H1 (cell line): ENCODE data around the gene ASPHD2. TPM values are rescaled to one million over a fixed set of nuclear protein-coding genes. Genes with fewer than 3 reads are reported as not detected.

Experiments used
- CTCF ChIA-PET: fragments of 300-600 bp; sonication (Branson Sonifier 250); formaldehyde crosslinking; loops from one replicate; lab custom pipeline; 2021; ENCODE audit not compliant: partially characterized antibody; lab: Charles Lee
- POLR2A ChIA-PET: fragments of 300-600 bp; sonication (Branson Sonifier 250); formaldehyde crosslinking; loops from one replicate; lab custom pipeline; 2021; ENCODE audit warnings: inconsistent platforms; ENCODE audit not compliant: partially characterized antibody; lab: Charles Lee
- DNase-seq, 2 experiments: peaks; one replicate each; pipeline versions ENCODE4 v3.0.0 to v3.0.0-alpha.2; 2010 to 2022; ENCODE audit warnings: low spot score in 2 of 2, low read depth in 1 of 2, mixed read lengths in 1 of 2
- FAIRE-seq: peaks from 2 replicates; lab custom pipeline; 2011; peaks lifted over from hg19 to GRCh38; lab: Jason Lieb, UNC
- H2AFZ ChIP-seq: 2 replicates; pipeline ENCODE4 v1.8.1; 2012; ENCODE audit warnings: low read length, inconsistent platforms
- H2AK5ac ChIP-seq: 2 replicates; pipeline ENCODE4 v1.6.1; 2013; ENCODE audit warnings: low read depth, low read length
- H2BK120ac ChIP-seq: replicated peaks from 2 replicates; pipeline ENCODE3; 2013; ENCODE audit warnings: low read depth, low read length, inconsistent platforms
- H2BK12ac ChIP-seq: 2 replicates; pipeline ENCODE4 v1.6.1; 2013; ENCODE audit warnings: low read depth, low read length
- H2BK15ac ChIP-seq: 2 replicates; pipeline ENCODE4 v1.6.1; 2013; ENCODE audit warnings: low read length
- H2BK20ac ChIP-seq: 2 replicates; pipeline ENCODE4 v1.6.1; 2013; ENCODE audit warnings: low read length
- H2BK5ac ChIP-seq: 2 replicates; pipeline ENCODE4 v1.6.1; 2013; ENCODE audit warnings: low read depth, low read length
- H3K14ac ChIP-seq: 2 replicates; pipeline ENCODE4 v1.6.1; 2013; ENCODE audit warnings: inconsistent platforms; ENCODE audit not compliant: insufficient read length
- H3K18ac ChIP-seq: 2 replicates; pipeline ENCODE4 v1.6.1; 2013; ENCODE audit warnings: low read length; ENCODE audit errors: extremely low read depth
- H3K23ac ChIP-seq: 2 replicates; pipeline ENCODE4 v1.6.1; 2013; ENCODE audit warnings: inconsistent platforms; ENCODE audit not compliant: insufficient read length
- H3K23me2 ChIP-seq: 2 replicates; pipeline ENCODE4 v1.6.1; 2013; ENCODE audit warnings: low read depth, low read length
- H3K27ac ChIP-seq: 2 replicates; pipeline ENCODE4 v1.6.1; 2011; ENCODE audit warnings: low read depth, low read length, inconsistent platforms
- H3K27me3 ChIP-seq, 4 experiments: replicated peaks in 1 of 4; 1 replicate in 1 of 4; 2 replicates in 3 of 4; pipeline versions ENCODE4 v1.6.1 to v1.8.1; 2011 to 2013; ENCODE audit warnings: low read length in 3 of 4, mild to moderate bottlenecking in 3 of 4, inconsistent platforms in 2 of 4, mixed read lengths in 2 of 4, moderate library complexity in 1 of 4; ENCODE audit not compliant: control insufficient read depth in 3 of 4, insufficient read depth in 3 of 4; ENCODE audit errors: extremely low read depth in 1 of 4
- H3K36me3 ChIP-seq, 4 experiments: 2 replicates each; pipeline versions ENCODE4 v1.6.1 to v1.8.1; 2011 to 2013; ENCODE audit warnings: mild to moderate bottlenecking in 4 of 4, low read length in 3 of 4, moderate library complexity in 2 of 4, control low read depth in 1 of 4, inconsistent platforms in 1 of 4; ENCODE audit not compliant: insufficient read depth in 4 of 4, control insufficient read depth in 2 of 4
- H3K4ac ChIP-seq: replicated peaks from 2 replicates; pipeline ENCODE3; 2013; ENCODE audit warnings: low read length, low read depth, mixed read lengths, inconsistent platforms; ENCODE audit not compliant: insufficient read length
- H3K4me1 ChIP-seq, 4 experiments: replicated peaks in 1 of 4; 1 replicate in 1 of 4; 2 replicates in 3 of 4; pipeline versions ENCODE4 v1.6.1 to v1.8.1; 2011 to 2013; ENCODE audit warnings: low read length in 3 of 4, inconsistent platforms in 2 of 4, mixed read lengths in 1 of 4; ENCODE audit not compliant: insufficient read depth in 4 of 4, control insufficient read depth in 3 of 4
- H3K4me2 ChIP-seq, 2 experiments: 2 replicates each; pipeline versions ENCODE4 v1.6.1 to v1.8.1; 2011 to 2013; ENCODE audit warnings: low read depth in 2 of 2, low read length in 2 of 2, control low read depth in 1 of 2, inconsistent platforms in 1 of 2, mild to moderate bottlenecking in 1 of 2; ENCODE audit not compliant: insufficient read depth in 1 of 2
- H3K4me3 ChIP-seq, 4 experiments: fragments of 200-600, 300-600 bp in 1 of 4; sonication (generic), shearing (Covaris generic), sonication (Bioruptor Twin) in 1 of 4; 2 replicates each; pipeline versions ENCODE4 v1.5.1 to v1.8.1; 2011 to 2016; ENCODE audit warnings: low read length in 4 of 4, low read depth in 3 of 4, control low read depth in 2 of 4, inconsistent platforms in 2 of 4, mild to moderate bottlenecking in 2 of 4, mixed read lengths in 1 of 4, moderate library complexity in 1 of 4; ENCODE audit not compliant: insufficient read depth in 2 of 4; ENCODE audit errors: extremely low read depth in 1 of 4
- H3K56ac ChIP-seq: replicated peaks from 2 replicates; pipeline ENCODE3; 2013; ENCODE audit warnings: low read depth, mild to moderate bottlenecking, mixed read lengths, low read length, inconsistent platforms; ENCODE audit not compliant: insufficient read length
- H3K79me1 ChIP-seq: 2 replicates; pipeline ENCODE4 v1.6.1; 2013; ENCODE audit warnings: low read depth, low read length, control low read depth
- H3K79me2 ChIP-seq, 2 experiments: 2 replicates each; pipeline versions ENCODE4 v1.6.1 to v1.8.1; 2012 to 2013; ENCODE audit warnings: low read length in 2 of 2, mild to moderate bottlenecking in 2 of 2, inconsistent platforms in 1 of 2; ENCODE audit not compliant: insufficient read depth in 2 of 2, control insufficient read depth in 1 of 2
- H3K9ac ChIP-seq, 4 experiments: replicated peaks in 1 of 4; 1 replicate in 1 of 4; 2 replicates in 3 of 4; pipeline versions ENCODE4 v1.6.1 to v1.8.1; 2011 to 2013; ENCODE audit warnings: low read depth in 3 of 4, low read length in 3 of 4, control low read depth in 2 of 4, mild to moderate bottlenecking in 2 of 4, moderate library complexity in 2 of 4, inconsistent platforms in 1 of 4; ENCODE audit errors: extremely low read depth in 1 of 4
- H3K9me3 ChIP-seq, 2 experiments: 2 replicates each; pipeline versions ENCODE4 v1.6.1 to v1.8.1; 2012 to 2013; ENCODE audit warnings: mild to moderate bottlenecking in 2 of 2, moderate library complexity in 2 of 2, control low read depth in 1 of 2, inconsistent platforms in 1 of 2, low read depth in 1 of 2, low read length in 1 of 2, mixed read lengths in 1 of 2; ENCODE audit not compliant: insufficient read depth in 2 of 2
- H4K20me1 ChIP-seq, 2 experiments: replicated peaks in 1 of 2; 2 replicates each; pipeline versions ENCODE3 to v1.8.1; 2011 to 2013; ENCODE audit warnings: inconsistent platforms in 2 of 2, low read length in 2 of 2, mild to moderate bottlenecking in 1 of 2; ENCODE audit not compliant: insufficient read depth in 2 of 2, control insufficient read depth in 1 of 2
- H4K5ac ChIP-seq: 2 replicates; pipeline ENCODE4 v1.6.1; 2013; ENCODE audit warnings: low read length, low read depth, mixed read lengths, inconsistent platforms; ENCODE audit not compliant: insufficient read length
- H4K8ac ChIP-seq: 2 replicates; pipeline ENCODE4 v1.8.0; 2013; ENCODE audit warnings: mild to moderate bottlenecking, moderate library complexity, low read length, inconsistent platforms; ENCODE audit not compliant: insufficient read depth; ENCODE audit errors: extremely low read depth
- H4K91ac ChIP-seq: replicated peaks from 2 replicates; pipeline ENCODE3; 2013; ENCODE audit warnings: low read length, mixed read lengths, inconsistent platforms; ENCODE audit not compliant: insufficient read length
- CBX8 ChIP-seq: fragments of 300-800, 300-1000 bp; sonication (generic); IDR thresholded peaks from 2 replicates; pipeline ENCODE4 v1.7.1; 2016; ENCODE audit warnings: low read depth, low read length, borderline replicate concordance
- CHD1 ChIP-seq: IDR thresholded peaks from 2 replicates; pipeline ENCODE4 v1.6.1; 2012; ENCODE audit warnings: low read depth, low read length, improper control_type of control experiment
- CREB1 ChIP-seq: IDR thresholded peaks from 2 replicates; pipeline ENCODE4 v1.6.1; 2012; ENCODE audit warnings: inconsistent platforms
- FOSL1 ChIP-seq: IDR thresholded peaks from 2 replicates; pipeline ENCODE4 v1.6.1; 2011; ENCODE audit warnings: mild to moderate bottlenecking, low read depth, low read length, moderate library complexity; ENCODE audit not compliant: insufficient read depth
- GABPA ChIP-seq: IDR thresholded peaks from 2 replicates; pipeline ENCODE4 v1.6.1; 2011; ENCODE audit warnings: mild to moderate bottlenecking, low read length, moderate library complexity, borderline replicate concordance; ENCODE audit not compliant: insufficient read depth
- HDAC2 ChIP-seq, 2 experiments: fragments of 300-600 bp in 1 of 2; sonication (generic) in 1 of 2; IDR thresholded peaks; 2 replicates each; pipeline ENCODE4 v1.6.1; 2011 to 2012; ENCODE audit warnings: low read depth in 2 of 2, low read length in 2 of 2, mild to moderate bottlenecking in 2 of 2, moderate library complexity in 2 of 2, borderline replicate concordance in 1 of 2, inconsistent platforms in 1 of 2
- KDM1A ChIP-seq: fragments of 200-600, 300-600 bp; sonication (generic); IDR thresholded peaks from 2 replicates; pipeline ENCODE4 v1.7.1; 2016; ENCODE audit warnings: mild to moderate bottlenecking, low read length, borderline replicate concordance
- MAFK ChIP-seq: IDR thresholded peaks from 2 replicates; pipeline ENCODE4 v1.6.1; 2012; ENCODE audit warnings: low read depth, mild to moderate bottlenecking, improper control_type of control experiment, low read length
- POU5F1 ChIP-seq: IDR thresholded peaks from 2 replicates; pipeline ENCODE4 v1.6.1; 2011; ENCODE audit warnings: low read depth, mild to moderate bottlenecking, low read length, moderate library complexity
- RAD21 ChIP-seq, 2 experiments: IDR thresholded peaks in 1 of 2; conservative IDR thresholded peaks in 1 of 2; 2 replicates each; pipeline ENCODE4 v1.6.1; 2011; ENCODE audit warnings: low read depth in 2 of 2, low read length in 2 of 2, improper control_type of control experiment in 1 of 2, inconsistent platforms in 1 of 2, mild to moderate bottlenecking in 1 of 2, moderate library complexity in 1 of 2
- SIRT6 ChIP-seq: IDR thresholded peaks from one replicate; pipeline ENCODE4 v1.7.1; 2012; ENCODE audit warnings: low read length, inconsistent platforms
- SIX5 ChIP-seq: IDR thresholded peaks from 2 replicates; pipeline ENCODE4 v1.6.1; 2011; ENCODE audit warnings: mild to moderate bottlenecking, low read depth, low read length
- TAF1 ChIP-seq: IDR thresholded peaks from 2 replicates; pipeline ENCODE4 v1.6.1; 2011; ENCODE audit warnings: mild to moderate bottlenecking, low read depth, low read length
- WGBS, 2 experiments: shearing (Covaris generic) in 1 of 2; methylation state at CpG; one replicate each; pipeline versions ENCODE4 v1.1.6 to v1.1.7; 2013 to 2015; ENCODE audit warnings: low lambda C conversion rate in 2 of 2, mixed read lengths in 2 of 2, inconsistent platforms in 1 of 2, low coverage in 1 of 2, missing lambda C conversion rate in 1 of 2; ENCODE audit not compliant: insufficient replicate concordance in 2 of 2, insufficient coverage in 1 of 2, insufficient read length in 1 of 2; ENCODE audit errors: extremely low coverage in 1 of 2, missing lambda C conversion rate in 1 of 2; 5-methylcytosine and 5-hydroxymethylcytosine counted together
- polyA plus RNA-seq, 7 experiments: library from polyadenylated mRNA; depleted of rRNA in 3 of 7; stranded (reverse) in 5 of 7; unstranded in 2 of 7; fragments of >200 nt in 5 of 7; fragments of 200-250 nt in 2 of 7; gene quantifications; 1 replicate in 5 of 7; 2 replicates in 1 of 7; 4 replicates in 1 of 7; pipeline versions ENCODE4 v1.2.1 to v1.2.3, GENCODE V29; 2011 to 2013; ENCODE audit warnings: missing spikeins in 2 of 7, mixed read lengths in 2 of 7
- total RNA-seq: library from RNA; stranded (reverse); fragmentation: NEBNext Ultra II Directional; extraction: Animal tissue kit (Norgen Biotek cat#: 25700); gene quantifications from 2 replicates; pipeline ENCODE4 v1.2.1, GENCODE V29; 2021

ASPHD2 gene
- total and polyA plus RNA-seq, 2 of the 8 experiments (the other 6 are each of a cell fraction or from before 2014, with no cell fraction given): 7.2 to 11.0 TPM

DNA sequence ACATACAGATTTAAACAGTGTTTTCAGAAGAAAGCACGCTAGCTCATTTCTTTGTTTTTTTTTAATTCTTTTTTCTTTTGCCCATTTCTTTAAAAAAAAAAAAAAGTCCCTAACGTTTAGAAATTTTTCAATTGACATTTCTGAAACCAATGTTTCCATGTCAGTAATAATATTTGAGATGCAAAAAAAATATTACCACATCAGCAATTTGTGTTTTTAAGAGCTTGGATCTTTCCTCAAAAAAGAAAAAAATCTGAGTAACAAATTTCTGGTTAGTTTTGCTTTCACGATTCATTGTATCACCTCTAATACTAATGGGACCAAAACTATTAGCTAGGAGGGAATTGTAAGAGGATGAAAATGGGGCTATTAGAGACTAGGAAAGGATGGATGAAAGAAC lies 39.9 kb upstream of the ASPHD2 start:
- 71% methylated on average over 3 of the region's 3 CpGs; no CpG with 5 or more reads in 1 of the 2 experiments for WGBS, 2 experiments
- Histone ChIP-seq H3K4me2 (no peak overlapping the region), H3K36me3 (no peaks in the 10 kb centered on the region), H3K23ac (no peak overlapping the region), H4K5ac (no peak overlapping the region), H3K79me1 (no peaks in the 10 kb centered on the region), H3K4me3 (no peak overlapping the region), H3K23me2 (no peaks in the 10 kb centered on the region), H2BK120ac (no peak overlapping the region), H3K9ac (no peak overlapping the region), H4K91ac (no peak overlapping the region), H3K4me1 (peaks cover 0 to 5% (median 0%) of the 10 kb centered on the region in 4 experiments; a peak in 2 of 7 replicates), H2BK15ac (no peak overlapping the region), H3K27ac (no peak overlapping the region), H3K79me2 (no peaks in the 10 kb centered on the region), H3K4ac (no peak overlapping the region), H2BK5ac (no peak overlapping the region), H3K14ac (no peak overlapping the region), H2AK5ac (no peak overlapping the region), H4K20me1 (no peaks in the 10 kb centered on the region), H3K18ac (no peak overlapping the region), H4K8ac (no peak overlapping the region), H2BK12ac (no peak overlapping the region), H3K56ac (no peak overlapping the region), H3K9me3 (no peaks in the 10 kb centered on the region), H2AFZ (no peak overlapping the region), H3K27me3 (no peaks in the 10 kb centered on the region), H2BK20ac (no peak overlapping the region)
- CTCF ChIA-PET: interaction anchor here (0.6 to 2.3 kb wide), 7 partner anchors 9 to 625 kb away, joined by 3 to 11 read pairs (median 4); no protein-coding TSS in a partner anchor
- TF ChIP-seq MAFK (no peak; the same call in 1 of the 2 replicates), SIX5 (no peak), FOSL1 (no peak), POU5F1 (no peak), SIRT6 (no peak), CREB1 (no peak), CHD1 (no peak), HDAC2 (IDR thresholded peaks at IDR 0.05; ENCODE audit: borderline replicate concordance in 1 of 2, low read depth in 2 of 2, low read length in 2 of 2) (no peak), TAF1 (no peak), KDM1A (no peak), CBX8 (no peak), GABPA (no peak), RAD21 (IDR thresholded peaks at IDR 0.05 in 1 of 2, conservative IDR thresholded peaks at IDR 0.05 in 1 of 2; ENCODE audit: low read depth in 2 of 2, low read length in 2 of 2) (no peak)
- FAIRE-seq: no peak
- DNase-seq: no peak
- POLR2A ChIA-PET: no interaction called here
